ENCODE results near the gene COX7A1. TPM values are rescaled to one million over a fixed set of nuclear protein-coding genes. Genes with fewer than 3 reads are reported as not detected.
"Not testable (repeated sequence)": the region's sequence is repeated elsewhere in the genome, so short reads cannot be mapped to it uniquely, and the experiment has no call there.

Gene COX7A1
- total and polyA plus RNA-seq, 2 donors (not counting 1 experiment from before 2014, with no cell fraction given): 42.5 to 77.9 TPM

DNA sequence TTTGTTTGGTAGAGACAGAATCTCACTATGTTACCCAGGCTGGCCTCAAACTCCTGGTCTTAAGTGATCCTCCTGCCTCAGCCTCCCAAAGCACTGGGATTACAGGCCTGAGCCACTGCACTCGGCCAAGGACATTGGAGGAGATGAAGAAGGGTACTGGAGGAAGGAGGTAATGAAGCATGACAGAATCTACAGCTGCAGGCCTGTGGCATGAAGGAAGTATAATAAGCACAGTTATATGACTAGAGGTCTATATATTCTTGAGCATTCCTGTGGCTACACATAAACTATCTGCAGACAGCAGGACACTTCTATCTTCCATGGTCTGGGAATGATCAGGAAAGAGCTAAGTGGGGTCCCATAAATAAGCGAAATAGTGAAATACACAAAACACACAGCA, 44.0 kb upstream of the COX7A1 start:
- DNase-seq (ENCODE audit: low read depth in 2 of 2): peak in 1 of 2 donors; percentile 23
- H3K4me3 ChIP-seq (replicated peaks in 1 of 4; ENCODE audit: control extremely low read depth in 1 of 4, insufficient read depth in 1 of 4, low read depth in 3 of 4, low read length in 4 of 4): no peak overlapping the region
- no peaks in the 10 kb centered on the region for H3K4me1 ChIP-seq (ENCODE audit: control insufficient read depth, extremely low read depth, insufficient read depth, low read length)
- H3K9me3 ChIP-seq (ENCODE audit: control insufficient read depth, insufficient read depth, low read depth, low read length): no peaks in the 10 kb centered on the region
- H3K79me2 ChIP-seq (ENCODE audit: control insufficient read depth, insufficient read depth, low read length): no peaks in the 10 kb centered on the region
- TF ChIP-seq CTCF (conservative IDR thresholded peaks at IDR 0.05 in 1 of 2, IDR thresholded peaks at IDR 0.05 in 1 of 2; ENCODE audit: low read depth in 1 of 2, low read length in 2 of 2) (no peak), EZH2 (IDR thresholded peaks at IDR 0.05; ENCODE audit: low read length, missing control alignments) (no peak)
- no peaks in the 10 kb centered on the region for H3K36me3 ChIP-seq (ENCODE audit: control insufficient read depth, insufficient read depth, low read length)
- H3K9ac ChIP-seq (ENCODE audit: insufficient read depth, low read length): no peak overlapping the region
- no peaks in the 10 kb centered on the region for H4K20me1 ChIP-seq (ENCODE audit: control insufficient read depth, extremely low read depth, insufficient read depth, low read length)
- no peak overlapping the region for H3K27ac ChIP-seq (ENCODE audit: insufficient read depth, low read length)
- H2AFZ ChIP-seq (ENCODE audit: low read length): no peak overlapping the region
- H3K4me2 ChIP-seq (ENCODE audit: extremely low read depth, insufficient read depth, low read length): no peak overlapping the region
- no peaks in the 10 kb centered on the region for H3K27me3 ChIP-seq (ENCODE audit: control insufficient read depth, insufficient read depth, low read length)

GRCh38 chr19:36186722-36187121, 34.5 kb upstream of the COX7A1 start:
- not testable (repeated sequence) for H3K9ac ChIP-seq (ENCODE audit: insufficient read depth, low read length); DNase-seq (ENCODE audit: low read depth in 2 of 2); H4K20me1 ChIP-seq (ENCODE audit: control insufficient read depth, extremely low read depth, insufficient read depth, low read length); H3K27me3 ChIP-seq (ENCODE audit: control insufficient read depth, insufficient read depth, low read length); H3K79me2 ChIP-seq (ENCODE audit: control insufficient read depth, insufficient read depth, low read length); H3K4me2 ChIP-seq (ENCODE audit: extremely low read depth, insufficient read depth, low read length); H3K4me3 ChIP-seq (replicated peaks in 1 of 4; ENCODE audit: control extremely low read depth in 1 of 4, insufficient read depth in 1 of 4, low read depth in 3 of 4, low read length in 4 of 4); H3K36me3 ChIP-seq (ENCODE audit: control insufficient read depth, insufficient read depth, low read length); H3K27ac ChIP-seq (ENCODE audit: insufficient read depth, low read length); H3K4me1 ChIP-seq (ENCODE audit: control insufficient read depth, extremely low read depth, insufficient read depth, low read length); H3K9me3 ChIP-seq (ENCODE audit: control insufficient read depth, insufficient read depth, low read depth, low read length); H2AFZ ChIP-seq (ENCODE audit: low read length)

DNA sequence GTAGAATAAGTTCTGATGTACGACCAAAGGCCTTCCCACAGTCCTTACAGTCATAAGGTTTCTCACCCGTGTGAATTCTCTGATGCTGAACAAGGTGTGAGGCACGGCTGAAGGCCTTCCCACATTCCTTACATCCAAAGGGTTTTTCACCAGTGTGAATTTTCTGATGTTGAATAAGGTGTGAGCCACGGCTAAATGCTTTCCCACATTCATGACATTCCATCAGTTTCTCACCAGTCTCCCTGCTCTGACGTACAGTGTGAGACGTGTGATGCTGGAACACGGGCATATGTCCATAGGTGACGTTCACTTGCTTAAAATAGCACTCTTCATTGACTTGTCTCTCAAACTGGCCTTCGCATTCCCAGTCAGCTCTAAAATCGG, 31.0 kb upstream of the COX7A1 start:
- Histone ChIP-seq H3K4me3 (replicated peaks in 1 of 4; ENCODE audit: control extremely low read depth in 1 of 4, insufficient read depth in 1 of 4, low read depth in 3 of 4, low read length in 4 of 4) (no peak overlapping the region), H3K27me3 (ENCODE audit: control insufficient read depth, insufficient read depth, low read length) (no peaks in the 10 kb centered on the region), H2AFZ (ENCODE audit: low read length) (no peak overlapping the region), H3K27ac (ENCODE audit: insufficient read depth, low read length) (no peak overlapping the region), H3K4me2 (ENCODE audit: extremely low read depth, insufficient read depth, low read length) (no peak overlapping the region), H4K20me1 (ENCODE audit: control insufficient read depth, extremely low read depth, insufficient read depth, low read length) (no peaks in the 10 kb centered on the region), H3K79me2 (ENCODE audit: control insufficient read depth, insufficient read depth, low read length) (no peaks in the 10 kb centered on the region), H3K4me1 (ENCODE audit: control insufficient read depth, extremely low read depth, insufficient read depth, low read length) (no peaks in the 10 kb centered on the region), H3K9ac (ENCODE audit: insufficient read depth, low read length) (no peak overlapping the region), H3K36me3 (ENCODE audit: control insufficient read depth, insufficient read depth, low read length) (peaks cover 5% of the 10 kb centered on the region), H3K9me3 (ENCODE audit: control insufficient read depth, insufficient read depth, low read depth, low read length) (no peaks in the 10 kb centered on the region)
- peak in 1 of 2 donors; percentile 82 for DNase-seq (ENCODE audit: low read depth in 2 of 2)
- TF ChIP-seq CTCF (conservative IDR thresholded peaks at IDR 0.05 in 1 of 2, IDR thresholded peaks at IDR 0.05 in 1 of 2; ENCODE audit: low read depth in 1 of 2, low read length in 2 of 2) (no peak), EZH2 (IDR thresholded peaks at IDR 0.05; ENCODE audit: low read length, missing control alignments) (no peak)

All from fibroblast of lung (primary cell).